Measurements from ENCODE around the gene PPIE. TPM values are rescaled to one million over a fixed set of nuclear protein-coding genes. Genes with fewer than 3 reads are reported as not detected.

The PPIE gene
- total RNA-seq, 1 experiment from 2014 or later = 42.5 TPM

- TF ChIP-seq PREB (CRISPR knock-in tag; IDR thresholded peaks at IDR 0.05; ENCODE audit: borderline replicate concordance) = no peak
- no peak for TF ChIP-seq FOXK1 (CRISPR knock-in tag; IDR thresholded peaks at IDR 0.05)
- TF ChIP-seq ELF4 (CRISPR knock-in tag; IDR thresholded peaks at IDR 0.05; ENCODE audit: low read depth) = no peak
Observed at GRCh38 chr1:39776400-39776713, 37.7 kb downstream of the PPIE start (continued).

- TF ChIP-seq ERG (CRISPR knock-in tag; IDR thresholded peaks at IDR 0.05) (no peak), JUN (CRISPR knock-in tag; IDR thresholded peaks at IDR 0.05) (no peak), USF2 (CRISPR knock-in tag; IDR thresholded peaks at IDR 0.05) (no peak), ZNF532 (CRISPR knock-in tag; IDR thresholded peaks at IDR 0.05; ENCODE audit: borderline replicate concordance) (no peak), ZBTB43 (CRISPR knock-in tag; IDR thresholded peaks at IDR 0.05) (no peak), ELF4 (CRISPR knock-in tag; IDR thresholded peaks at IDR 0.05; ENCODE audit: low read depth) (no peak), TEAD4 (CRISPR knock-in tag; IDR thresholded peaks at IDR 0.05) (no peak), ZNF263 (CRISPR knock-in tag; IDR thresholded peaks at IDR 0.05; ENCODE audit: low read depth) (no peak), ATF1 (CRISPR knock-in tag; IDR thresholded peaks at IDR 0.05) (no peak), KAT7 (CRISPR knock-in tag; IDR thresholded peaks at IDR 0.05; ENCODE audit: borderline replicate concordance) (no peak), IRF2 (CRISPR knock-in tag; IDR thresholded peaks at IDR 0.05; ENCODE audit: borderline replicate concordance, low read depth) (no peak), PREB (CRISPR knock-in tag; IDR thresholded peaks at IDR 0.05; ENCODE audit: borderline replicate concordance) (no peak), ZNF138 (CRISPR knock-in tag; conservative IDR thresholded peaks at IDR 0.05) (no peak), ETV6 (CRISPR knock-in tag; IDR thresholded peaks at IDR 0.05) (no peak), FOXK1 (CRISPR knock-in tag; IDR thresholded peaks at IDR 0.05) (no peak)
- ATAC-seq (no peak), DNase-seq (ENCODE audit: low spot score) (no peak)
- Mint-ChIP-seq H3K27ac (no peak overlapping the region), H3K4me1 (0 out of 2 replicates have a peak, but pooled peaks cover 3% of the 10 kb centered on the region), H3K27me3 (ENCODE audit: low read depth) (peaks cover 30% of the 10 kb centered on the region), H3K4me3 (no peak overlapping the region), H3K36me3 (no peaks in the 10 kb centered on the region), H3K9me3 (no peaks in the 10 kb centered on the region)
- CTCF ChIA-PET = no interaction called here
- POLR2A ChIA-PET = no interaction called here
Observed at GRCh38 chr1:39776886-39777285, 38.2 kb downstream of the PPIE start.
